ENCODE measurements around the gene RAPGEF3.

RAPGEF3 gene

DNA sequence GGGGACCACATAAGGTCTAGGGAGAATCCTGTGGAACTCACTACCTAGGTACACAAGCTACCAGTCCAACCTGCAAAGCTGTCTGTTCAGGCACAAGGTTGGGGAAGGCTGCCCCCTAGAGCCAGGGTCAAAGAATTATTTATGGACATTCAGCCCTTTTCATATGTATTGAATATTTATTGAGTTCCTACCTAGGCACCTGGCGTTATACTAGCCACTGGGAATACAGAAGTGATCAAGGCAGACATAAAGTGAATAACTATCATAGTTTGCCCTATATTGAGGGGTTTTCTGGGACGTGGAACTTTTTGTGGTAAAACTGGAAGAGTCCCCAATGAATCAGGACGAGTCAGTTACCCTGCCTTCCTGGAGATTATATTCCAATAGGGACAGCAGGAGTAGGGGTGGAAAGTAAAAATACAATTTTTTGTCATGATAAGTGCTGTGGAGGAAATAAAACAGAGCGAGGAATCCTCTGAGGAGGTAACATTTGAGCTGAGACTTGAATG lies 8.6 kb upstream of the RAPGEF3 start:
- ChIA-PET POLR2A (interaction anchor here (0.6 to 3.7 kb wide), 6 partner anchors 9 to 61 kb away, joined by 3 to 34 read pairs (median 4); partner anchors contain the start of gene RAPGEF3), CTCF (interaction anchor here (0.8 to 19.6 kb wide), 18 partner anchors 11 to 118 kb away, joined by 3 to 784 read pairs (median 6); partner anchors contain the start of genes ENDOU, RAPGEF3 and RPAP3)
- H3K9me3 ChIP-seq (ENCODE audit: control insufficient read depth, insufficient read depth, low read depth, low read length): no peaks in the 10 kb centered on the region

DNA sequence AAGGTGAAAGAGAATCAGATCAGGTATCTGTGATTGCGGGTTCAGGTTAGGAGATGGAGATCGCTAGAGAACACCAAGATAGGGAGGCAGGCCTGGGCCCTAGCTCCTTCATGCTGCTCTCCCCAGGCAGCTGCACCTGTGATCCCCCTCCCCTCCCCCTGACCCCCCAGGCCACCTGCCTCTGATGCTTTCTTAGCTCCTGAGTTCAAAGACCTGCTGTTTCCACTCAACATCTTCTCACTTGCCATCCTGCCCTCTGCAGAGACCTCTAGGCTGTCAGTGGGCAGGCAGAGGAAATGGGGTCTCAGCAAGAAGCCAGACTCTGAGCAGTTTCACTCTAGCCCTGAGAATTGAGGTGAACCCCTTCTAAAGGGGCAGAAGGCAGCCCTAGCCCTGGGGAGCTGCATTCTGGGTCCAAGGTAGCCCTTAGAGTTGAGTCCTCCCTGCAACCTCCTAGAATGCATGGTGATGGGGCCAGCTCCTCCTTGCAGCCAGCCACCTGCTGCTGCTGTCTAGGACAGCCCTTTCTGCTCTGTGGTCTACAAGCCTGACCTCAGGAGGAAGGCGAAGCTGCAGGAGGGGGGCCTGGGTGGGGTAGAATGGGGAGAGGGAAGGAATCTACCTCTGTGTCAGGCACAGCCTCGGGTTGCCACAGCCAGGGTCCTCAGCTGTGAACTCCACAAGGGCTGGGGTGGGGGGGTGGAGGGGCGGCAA lies 8.0 kb upstream of the RAPGEF3 start:
- H3K27ac ChIP-seq (ENCODE audit: extremely low read depth, low read depth, low read length): no peak overlapping the region
- CTCF ChIA-PET: interaction anchor here (0.6 to 19.6 kb wide), 19 partner anchors 11 to 1871 kb away, joined by 3 to 784 read pairs (median 6); partner anchors contain the start of genes ENDOU, RAPGEF3 and RPAP3
- no peak overlapping the region for H3K4me3 ChIP-seq (ENCODE audit: low read depth, low read length)
- TF ChIP-seq ZNF530 (tag by site-specific recombination; IDR thresholded peaks at IDR 0.05; ENCODE audit: low read depth): no peak
- peak; percentile 21; the same call in 1 of the 2 replicates for TF ChIP-seq ZIC2 (tag by site-specific recombination; IDR thresholded peaks at IDR 0.05)
- TF ChIP-seq ZNF549 (tag by site-specific recombination; IDR thresholded peaks at IDR 0.05): no peak
- POLR2A ChIA-PET: interaction anchor here (0.6 to 3.7 kb wide), 5 partner anchors 8 to 24 kb away, joined by 3 to 34 read pairs (median 4); partner anchors contain the start of gene RAPGEF3
- H3K36me3 ChIP-seq (ENCODE audit: control insufficient read depth in 2 of 2, insufficient read depth in 1 of 2, low read length in 2 of 2): no peaks in the 10 kb centered on the region
- H3K9me3 ChIP-seq (ENCODE audit: control insufficient read depth, insufficient read depth, low read depth, low read length): no peaks in the 10 kb centered on the region
- H3K4me1 ChIP-seq (ENCODE audit: control insufficient read depth, insufficient read depth, low read length): no peaks in the 10 kb centered on the region; the same call in 1 of the 2 replicates

More for the DNA sequence above, 8.6 kb upstream of the RAPGEF3 start:
- no peak overlapping the region for H3K27ac ChIP-seq (ENCODE audit: extremely low read depth, low read depth, low read length)
- H3K36me3 ChIP-seq (ENCODE audit: control insufficient read depth in 2 of 2, insufficient read depth in 1 of 2, low read length in 2 of 2): no peaks in the 10 kb centered on the region
- H3K4me3 ChIP-seq (ENCODE audit: low read depth, low read length): no peak overlapping the region
- TF ChIP-seq CTCF (tag by site-specific recombination; IDR thresholded peaks at IDR 0.05): 0 out of 2 replicates have a peak, but pooled peaks have one; percentile 18
- TF ChIP-seq ZNF350 (tag by site-specific recombination; IDR thresholded peaks at IDR 0.05): no peak
- no peaks in the 10 kb centered on the region; the same call in 1 of the 2 replicates for H3K4me1 ChIP-seq (ENCODE audit: control insufficient read depth, insufficient read depth, low read length)

DNA sequence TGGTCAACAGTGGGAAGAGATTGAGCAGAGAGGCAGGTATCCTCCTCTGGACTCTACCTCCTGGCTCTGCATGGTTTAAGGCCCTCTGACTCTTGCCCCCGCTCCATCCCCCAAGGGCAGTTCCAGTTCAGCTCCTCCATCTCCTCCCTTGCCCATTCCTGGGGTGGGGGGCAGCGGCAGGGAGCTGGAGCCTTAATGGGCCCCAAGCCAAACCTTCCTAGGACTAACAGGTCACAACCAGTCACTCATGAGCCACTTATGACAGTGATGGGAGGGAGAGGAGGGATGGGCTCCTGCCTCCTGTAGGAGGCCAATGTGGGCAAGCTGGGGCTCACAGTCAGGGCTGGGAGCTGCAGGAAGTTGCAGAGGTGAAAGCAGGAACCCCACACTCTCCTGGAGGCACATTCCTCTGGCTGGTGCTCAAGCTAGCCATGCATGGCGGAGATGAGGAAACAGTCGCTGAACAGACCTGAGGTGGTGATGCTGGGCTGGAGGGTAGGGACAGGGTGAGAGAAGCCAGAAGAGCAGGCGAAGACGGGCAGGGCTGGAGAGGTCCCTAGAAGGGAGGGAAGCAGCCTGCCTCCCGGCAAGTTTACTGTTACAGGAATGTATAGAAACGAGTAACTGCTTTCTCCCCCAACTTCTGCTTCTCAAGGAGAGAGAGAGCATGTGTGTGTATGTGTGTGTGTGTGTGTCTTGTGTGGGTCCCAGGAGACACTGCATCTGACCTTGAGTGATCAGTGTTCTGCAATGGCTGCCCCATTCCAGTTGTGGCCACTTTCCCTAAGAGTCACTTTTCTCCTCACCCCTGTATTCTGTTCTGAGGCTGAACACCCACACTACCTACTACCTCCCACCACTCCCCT lies 5.0 kb upstream of the RAPGEF3 start:
- CTCF ChIA-PET: interaction anchor here (1.7 to 14.1 kb wide), 2 partner anchors 9 to 22 kb away, joined by 10 to 241 read pairs; partner anchors contain the start of gene SLC48A1

More for the DNA sequence above, 5.0 kb upstream of the RAPGEF3 start:
- no peaks in the 10 kb centered on the region; the same call in 1 of the 2 replicates for H3K4me1 ChIP-seq (ENCODE audit: control insufficient read depth, insufficient read depth, low read length)
- TF ChIP-seq ZNF37A (tag by site-specific recombination; IDR thresholded peaks at IDR 0.05) (no peak), ZFHX2 (tag by site-specific recombination; conservative IDR thresholded peaks at IDR 0.05) (peak; percentile 52), ZEB2 (tag by site-specific recombination; IDR thresholded peaks at IDR 0.05) (no peak), WT1 (tag by site-specific recombination; IDR thresholded peaks at IDR 0.05) (peak; percentile 51), ZNF311 (tag by site-specific recombination; IDR thresholded peaks at IDR 0.05; ENCODE audit: borderline replicate concordance) (no peak), GLIS1 (tag by site-specific recombination; IDR thresholded peaks at IDR 0.05) (peak; percentile 75), ZNF354C (tag by site-specific recombination; IDR thresholded peaks at IDR 0.05; ENCODE audit: borderline replicate concordance, low read depth) (no peak), KLF17 (tag by site-specific recombination; IDR thresholded peaks at IDR 0.05) (peak; percentile 51), ZIC2 (tag by site-specific recombination; IDR thresholded peaks at IDR 0.05) (peak; percentile 32), EGR2 (tag by site-specific recombination; IDR thresholded peaks at IDR 0.05; ENCODE audit: low read depth) (peak; percentile 44; the same call in 1 of the 2 replicates)
- TF ChIP-seq, protein P1, sequence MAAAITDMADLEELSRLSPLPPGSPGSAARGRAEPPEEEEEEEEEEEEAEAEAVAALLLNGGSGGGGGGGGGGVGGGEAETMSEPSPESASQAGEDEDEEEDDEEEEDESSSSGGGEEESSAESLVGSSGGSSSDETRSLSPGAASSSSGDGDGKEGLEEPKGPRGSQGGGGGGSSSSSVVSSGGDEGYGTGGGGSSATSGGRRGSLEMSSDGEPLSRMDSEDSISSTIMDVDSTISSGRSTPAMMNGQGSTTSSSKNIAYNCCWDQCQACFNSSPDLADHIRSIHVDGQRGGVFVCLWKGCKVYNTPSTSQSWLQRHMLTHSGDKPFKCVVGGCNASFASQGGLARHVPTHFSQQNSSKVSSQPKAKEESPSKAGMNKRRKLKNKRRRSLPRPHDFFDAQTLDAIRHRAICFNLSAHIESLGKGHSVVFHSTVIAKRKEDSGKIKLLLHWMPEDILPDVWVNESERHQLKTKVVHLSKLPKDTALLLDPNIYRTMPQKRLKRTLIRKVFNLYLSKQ (tag by site-specific recombination; IDR thresholded peaks at IDR 0.05; ENCODE audit: borderline replicate concordance): no peak
- TF ChIP-seq, protein P2, sequence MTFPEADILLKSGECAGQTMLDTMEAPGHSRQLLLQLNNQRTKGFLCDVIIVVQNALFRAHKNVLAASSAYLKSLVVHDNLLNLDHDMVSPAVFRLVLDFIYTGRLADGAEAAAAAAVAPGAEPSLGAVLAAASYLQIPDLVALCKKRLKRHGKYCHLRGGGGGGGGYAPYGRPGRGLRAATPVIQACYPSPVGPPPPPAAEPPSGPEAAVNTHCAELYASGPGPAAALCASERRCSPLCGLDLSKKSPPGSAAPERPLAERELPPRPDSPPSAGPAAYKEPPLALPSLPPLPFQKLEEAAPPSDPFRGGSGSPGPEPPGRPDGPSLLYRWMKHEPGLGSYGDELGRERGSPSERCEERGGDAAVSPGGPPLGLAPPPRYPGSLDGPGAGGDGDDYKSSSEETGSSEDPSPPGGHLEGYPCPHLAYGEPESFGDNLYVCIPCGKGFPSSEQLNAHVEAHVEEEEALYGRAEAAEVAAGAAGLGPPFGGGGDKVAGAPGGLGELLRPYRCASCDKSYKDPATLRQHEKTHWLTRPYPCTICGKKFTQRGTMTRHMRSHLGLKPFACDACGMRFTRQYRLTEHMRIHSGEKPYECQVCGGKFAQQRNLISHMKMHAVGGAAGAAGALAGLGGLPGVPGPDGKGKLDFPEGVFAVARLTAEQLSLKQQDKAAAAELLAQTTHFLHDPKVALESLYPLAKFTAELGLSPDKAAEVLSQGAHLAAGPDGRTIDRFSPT (tag by site-specific recombination; IDR thresholded peaks at IDR 0.05): no peak
- no peaks in the 10 kb centered on the region for H3K9me3 ChIP-seq (ENCODE audit: control insufficient read depth, insufficient read depth, low read depth, low read length)
- H3K36me3 ChIP-seq (ENCODE audit: control insufficient read depth in 2 of 2, insufficient read depth in 1 of 2, low read length in 2 of 2): no peaks in the 10 kb centered on the region
- POLR2A ChIA-PET: interaction anchor here (1.4 kb wide), 1 partner anchor 23 kb away, joined by 3 read pairs; no protein-coding TSS in a partner anchor
- no peak overlapping the region for H3K27ac ChIP-seq (ENCODE audit: extremely low read depth, low read depth, low read length)
- H3K4me3 ChIP-seq (ENCODE audit: low read depth, low read length): no peak overlapping the region
